ENCODE data around the gene CA5A. TPM values are rescaled to one million over a fixed set of nuclear protein-coding genes. Genes with fewer than 3 reads are reported as not detected.
A peak's percentile ranks its signal among the peaks of the same experiment; 100 is the strongest.

The CA5A gene
- total and polyA plus RNA-seq, 2 of the 13 experiments (the other 11 are each of a cell fraction or from before 2014, with no cell fraction given): 66.8 to 106 TPM

DNA sequence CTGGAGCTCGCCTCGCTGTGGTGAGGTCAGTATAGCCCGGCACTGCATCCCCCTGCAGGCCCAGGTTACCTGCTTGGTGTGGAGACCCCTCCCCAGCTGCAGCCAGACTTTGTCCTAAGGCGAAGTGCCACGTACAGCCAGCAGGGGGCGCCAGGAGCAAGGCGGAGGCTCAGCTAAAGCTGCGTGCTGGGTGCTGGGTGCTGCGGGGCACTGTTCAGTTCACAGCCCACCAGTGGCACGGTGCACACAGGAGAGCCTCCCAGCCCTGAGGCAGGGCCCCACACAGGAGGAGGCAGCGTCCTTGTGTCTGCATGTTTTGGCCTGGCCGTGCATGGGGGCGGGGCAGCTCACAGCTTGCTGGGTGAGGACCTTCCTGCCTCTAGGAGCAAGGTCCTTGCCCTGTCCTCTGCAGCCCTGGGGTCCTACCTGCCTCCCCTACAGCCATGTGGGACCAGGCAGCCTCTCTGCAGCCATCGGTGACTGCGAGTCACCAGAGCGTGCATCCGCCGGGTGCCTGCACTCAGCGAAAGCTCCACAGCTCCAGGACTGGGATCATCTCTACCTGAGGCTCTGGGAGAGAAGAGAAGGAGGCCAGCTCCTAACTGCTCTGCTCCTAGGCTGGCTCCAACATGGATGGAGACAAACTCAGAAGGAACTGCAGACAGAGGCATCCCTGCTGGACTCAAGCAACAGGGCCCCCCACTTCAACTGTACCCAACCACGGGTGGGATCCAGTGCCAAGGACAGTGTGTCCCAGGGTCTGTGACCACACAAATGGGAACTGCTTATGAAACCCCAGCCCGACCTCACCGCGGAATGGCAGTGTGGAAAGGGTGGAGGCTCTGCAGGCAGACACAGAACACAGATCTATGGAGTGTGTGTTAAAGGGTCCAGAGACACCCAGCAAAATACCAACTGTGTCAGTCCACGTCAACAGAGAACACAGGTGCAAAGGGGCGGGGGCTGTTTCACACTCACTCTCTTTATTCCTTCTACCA is 86.0 kb downstream of the CA5A start (continued):
- TF ChIP-seq, protein P1, sequence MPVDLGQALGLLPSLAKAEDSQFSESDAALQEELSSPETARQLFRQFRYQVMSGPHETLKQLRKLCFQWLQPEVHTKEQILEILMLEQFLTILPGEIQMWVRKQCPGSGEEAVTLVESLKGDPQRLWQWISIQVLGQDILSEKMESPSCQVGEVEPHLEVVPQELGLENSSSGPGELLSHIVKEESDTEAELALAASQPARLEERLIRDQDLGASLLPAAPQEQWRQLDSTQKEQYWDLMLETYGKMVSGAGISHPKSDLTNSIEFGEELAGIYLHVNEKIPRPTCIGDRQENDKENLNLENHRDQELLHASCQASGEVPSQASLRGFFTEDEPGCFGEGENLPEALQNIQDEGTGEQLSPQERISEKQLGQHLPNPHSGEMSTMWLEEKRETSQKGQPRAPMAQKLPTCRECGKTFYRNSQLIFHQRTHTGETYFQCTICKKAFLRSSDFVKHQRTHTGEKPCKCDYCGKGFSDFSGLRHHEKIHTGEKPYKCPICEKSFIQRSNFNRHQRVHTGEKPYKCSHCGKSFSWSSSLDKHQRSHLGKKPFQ (CRISPR knock-in tag; IDR thresholded peaks at IDR 0.05; ENCODE audit: insufficient replicate concordance): peak; percentile 51
- TF ChIP-seq ZNF136 (CRISPR knock-in tag; IDR thresholded peaks at IDR 0.05; ENCODE audit: low read depth) (0 out of 2 replicates have a peak, but pooled peaks have one; percentile 39), ZNF891 (CRISPR knock-in tag; IDR thresholded peaks at IDR 0.05) (peak; percentile 95), JDP2 (CRISPR knock-in tag; IDR thresholded peaks at IDR 0.05; ENCODE audit: borderline replicate concordance) (no peak), ZNF619 (CRISPR knock-in tag; IDR thresholded peaks at IDR 0.05) (peak; percentile 25; the same call in 1 of the 2 replicates), SNRNP70 (IDR thresholded peaks at IDR 0.05; ENCODE audit: low read depth, low read length) (no peak), KLF15 (CRISPR knock-in tag; IDR thresholded peaks at IDR 0.05; ENCODE audit: borderline replicate concordance) (no peak), ZSCAN12 (CRISPR knock-in tag; IDR thresholded peaks at IDR 0.05) (no peak), SNAI1 (CRISPR knock-in tag; IDR thresholded peaks at IDR 0.05; ENCODE audit: borderline replicate concordance) (0 out of 2 replicates have a peak, but pooled peaks have one; percentile 45), NR2F6 (IDR thresholded peaks at IDR 0.05) (peak; percentile 51; the same call in 1 of the 2 replicates), NR2F6 (CRISPR knock-in tag; IDR thresholded peaks at IDR 0.05) (peak; percentile 90), TCF12 (IDR thresholded peaks at IDR 0.05) (no peak), TCF12 (CRISPR knock-in tag; IDR thresholded peaks at IDR 0.05) (peak; percentile 86; the same call in 1 of the 2 replicates), ZC3H4 (CRISPR knock-in tag; IDR thresholded peaks at IDR 0.05; ENCODE audit: borderline replicate concordance) (peak; percentile 65; the same call in 1 of the 2 replicates), KLF16 (CRISPR knock-in tag; IDR thresholded peaks at IDR 0.05) (peak in 1 of 2 experiments; percentile 46; a peak in 1 of 4 replicates), YY1 (IDR thresholded peaks at IDR 0.05; ENCODE audit: insufficient read depth, insufficient replicate concordance, low read depth, low read length) (no peak), ZNF605 (CRISPR knock-in tag; IDR thresholded peaks at IDR 0.05) (peak; percentile 15; the same call in 1 of the 2 replicates)
- TF ChIP-seq, protein P2, sequence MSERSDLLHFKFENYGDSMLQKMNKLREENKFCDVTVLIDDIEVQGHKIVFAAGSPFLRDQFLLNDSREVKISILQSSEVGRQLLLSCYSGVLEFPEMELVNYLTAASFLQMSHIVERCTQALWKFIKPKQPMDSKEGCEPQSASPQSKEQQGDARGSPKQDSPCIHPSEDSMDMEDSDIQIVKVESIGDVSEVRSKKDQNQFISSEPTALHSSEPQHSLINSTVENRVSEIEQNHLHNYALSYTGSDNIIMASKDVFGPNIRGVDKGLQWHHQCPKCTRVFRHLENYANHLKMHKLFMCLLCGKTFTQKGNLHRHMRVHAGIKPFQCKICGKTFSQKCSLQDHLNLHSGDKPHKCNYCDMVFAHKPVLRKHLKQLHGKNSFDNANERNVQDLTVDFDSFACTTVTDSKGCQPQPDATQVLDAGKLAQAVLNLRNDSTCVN (CRISPR knock-in tag; IDR thresholded peaks at IDR 0.05; ENCODE audit: borderline replicate concordance): peak; percentile 98
- TF ChIP-seq, protein P3, sequence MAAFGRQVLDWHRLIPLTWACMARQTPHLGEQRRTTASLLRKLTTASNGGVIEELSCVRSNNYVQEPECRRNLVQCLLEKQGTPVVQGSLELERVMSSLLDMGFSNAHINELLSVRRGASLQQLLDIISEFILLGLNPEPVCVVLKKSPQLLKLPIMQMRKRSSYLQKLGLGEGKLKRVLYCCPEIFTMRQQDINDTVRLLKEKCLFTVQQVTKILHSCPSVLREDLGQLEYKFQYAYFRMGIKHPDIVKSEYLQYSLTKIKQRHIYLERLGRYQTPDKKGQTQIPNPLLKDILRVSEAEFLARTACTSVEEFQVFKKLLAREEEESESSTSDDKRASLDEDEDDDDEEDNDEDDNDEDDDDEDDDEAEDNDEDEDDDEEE (CRISPR knock-in tag; IDR thresholded peaks at IDR 0.05): peak; percentile 35; the same call in 1 of the 2 replicates
- TF ChIP-seq, protein P4, sequence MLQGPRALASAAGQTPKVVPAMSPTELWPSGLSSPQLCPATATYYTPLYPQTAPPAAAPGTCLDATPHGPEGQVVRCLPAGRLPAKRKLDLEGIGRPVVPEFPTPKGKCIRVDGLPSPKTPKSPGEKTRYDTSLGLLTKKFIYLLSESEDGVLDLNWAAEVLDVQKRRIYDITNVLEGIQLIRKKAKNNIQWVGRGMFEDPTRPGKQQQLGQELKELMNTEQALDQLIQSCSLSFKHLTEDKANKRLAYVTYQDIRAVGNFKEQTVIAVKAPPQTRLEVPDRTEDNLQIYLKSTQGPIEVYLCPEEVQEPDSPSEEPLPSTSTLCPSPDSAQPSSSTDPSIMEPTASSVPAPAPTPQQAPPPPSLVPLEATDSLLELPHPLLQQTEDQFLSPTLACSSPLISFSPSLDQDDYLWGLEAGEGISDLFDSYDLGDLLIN (CRISPR knock-in tag; IDR thresholded peaks at IDR 0.05; ENCODE audit: borderline replicate concordance): no peak; the same call in 1 of the 2 replicates
- TF ChIP-seq, protein P5, sequence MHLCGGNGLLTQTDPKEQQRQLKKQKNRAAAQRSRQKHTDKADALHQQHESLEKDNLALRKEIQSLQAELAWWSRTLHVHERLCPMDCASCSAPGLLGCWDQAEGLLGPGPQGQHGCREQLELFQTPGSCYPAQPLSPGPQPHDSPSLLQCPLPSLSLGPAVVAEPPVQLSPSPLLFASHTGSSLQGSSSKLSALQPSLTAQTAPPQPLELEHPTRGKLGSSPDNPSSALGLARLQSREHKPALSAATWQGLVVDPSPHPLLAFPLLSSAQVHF (CRISPR knock-in tag; IDR thresholded peaks at IDR 0.05): peak; percentile 79; the same call in 1 of the 2 replicates
- TF ChIP-seq, protein P6, sequence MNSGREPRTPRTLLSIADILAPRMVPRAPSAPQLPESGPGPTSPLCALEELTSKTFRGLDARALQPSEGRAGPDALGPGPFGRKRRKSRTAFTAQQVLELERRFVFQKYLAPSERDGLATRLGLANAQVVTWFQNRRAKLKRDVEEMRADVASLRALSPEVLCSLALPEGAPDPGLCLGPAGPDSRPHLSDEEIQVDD (CRISPR knock-in tag; IDR thresholded peaks at IDR 0.05; ENCODE audit: borderline replicate concordance): peak; percentile 97
